NCI-H146 treated with DMSO at 0.1 percent for 48 hours (cell line): Measurements from ENCODE around the gene FLRT1.

ENCODE experiments used
- DNase-seq: peaks from one replicate; lab custom pipeline; 2025; ENCODE audit not compliant: unreplicated experiment; lab: John Stamatoyannopoulos, UW

The FLRT1 gene

GRCh38 chr11:64022125-64022784, 13.5 kb upstream of the FLRT1 start:
- DNase-seq: no peak

- no peak for DNase-seq
These were observed 11.7 kb upstream of the FLRT1 start for GRCh38 chr11:64023712-64024710.

GRCh38 chr11:64025205-64025604, 10.5 kb upstream of the FLRT1 start:
- DNase-seq: no peak

- no peak for DNase-seq
These were observed 9.0 kb upstream of the FLRT1 start for GRCh38 chr11:64026575-64027205.

- DNase-seq: no peak
These were observed 7.9 kb upstream of the FLRT1 start for GRCh38 chr11:64027651-64028397.

GRCh38 chr11:64028398-64029115, 7.2 kb upstream of the FLRT1 start:
- DNase-seq: peak; percentile 10

- DNase-seq: no peak
These were observed 6.0 kb upstream of the FLRT1 start for GRCh38 chr11:64029773-64030172.

GRCh38 chr11:64031001-64031400, 4.7 kb upstream of the FLRT1 start:
- no peak for DNase-seq

GRCh38 chr11:64032050-64032449, 3.7 kb upstream of the FLRT1 start:
- DNase-seq: no peak

- no peak for DNase-seq
These were observed 1.3 kb upstream of the FLRT1 start for GRCh38 chr11:64034411-64034811.

- DNase-seq: no peak
These were observed 628 bp upstream of the FLRT1 start for GRCh38 chr11:64035081-64035524.

- no peak for DNase-seq
These were observed 626 bp downstream of the FLRT1 start for GRCh38 chr11:64036087-64037026.

GRCh38 chr11:64037027-64037634, 1.4 kb downstream of the FLRT1 start:
- no peak for DNase-seq

- no peak for DNase-seq
These were observed 2.8 kb downstream of the FLRT1 start for GRCh38 chr11:64038500-64038899.

GRCh38 chr11:64039012-64039665, 3.4 kb downstream of the FLRT1 start:
- DNase-seq: no peak

GRCh38 chr11:64040684-64041322, 5.1 kb downstream of the FLRT1 start:
- DNase-seq: peak; percentile 44

GRCh38 chr11:64041846-64042245, 6.1 kb downstream of the FLRT1 start:
- no peak for DNase-seq

GRCh38 chr11:64042301-64042700, 6.6 kb downstream of the FLRT1 start:
- DNase-seq: no peak
